ENCODE measurements around the gene FILIP1L.

Gene FILIP1L

GRCh38 chr3:99980606-99981005 is 133.7 kb downstream of the FILIP1L start:
- no peak for TF ChIP-seq CTCF (IDR thresholded peaks at IDR 0.05; ENCODE audit: low read depth, low read length)
- no peak for DNase-seq (ENCODE audit: low read depth, low spot score)
- H3K4me3 ChIP-seq (ENCODE audit: low read depth, low read length) = no peak overlapping the region
- in situ Hi-C loops (cut with HindIII; ENCODE audit: low sequenced_read_pairs) = no loop called here

- DNase-seq (ENCODE audit: low read depth, low spot score) = no peak
- in situ Hi-C loops (cut with HindIII; ENCODE audit: low sequenced_read_pairs) = no loop called here
- no peak overlapping the region for H3K4me3 ChIP-seq (ENCODE audit: low read depth, low read length)
- TF ChIP-seq CTCF (IDR thresholded peaks at IDR 0.05; ENCODE audit: low read depth, low read length) = no peak
Measured at GRCh38 chr3:99978221-99978620, 136.1 kb downstream of the FILIP1L start.

DNA sequence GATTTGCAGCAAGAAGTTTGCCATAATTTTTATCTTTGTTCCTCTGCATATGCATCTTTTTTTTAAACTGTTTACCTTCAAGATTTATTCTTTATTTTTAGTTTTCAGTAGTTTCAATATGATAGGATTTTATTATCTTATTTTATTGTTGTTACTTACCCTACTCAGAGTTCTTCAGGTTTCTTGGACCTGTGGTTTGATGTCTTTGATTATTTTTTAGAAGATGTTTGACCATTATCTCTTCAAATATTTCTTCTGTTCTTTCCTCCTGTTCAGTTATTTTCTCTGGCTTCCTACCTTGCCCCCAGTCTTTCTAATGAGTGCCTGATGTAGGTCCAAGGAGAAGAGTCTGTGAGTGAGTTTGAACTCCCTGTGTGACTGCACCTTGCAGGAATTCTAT is 137.7 kb downstream of the FILIP1L start:
- in situ Hi-C loops (cut with HindIII; ENCODE audit: low sequenced_read_pairs) = no loop called here
- no peak overlapping the region for H3K4me3 ChIP-seq (ENCODE audit: low read depth, low read length)
- TF ChIP-seq CTCF (IDR thresholded peaks at IDR 0.05; ENCODE audit: low read depth, low read length) = no peak
- no peak for DNase-seq (ENCODE audit: low read depth, low spot score)

GRCh38 chr3:99974989-99975388 is 139.3 kb downstream of the FILIP1L start:
- no peak for TF ChIP-seq CTCF (IDR thresholded peaks at IDR 0.05; ENCODE audit: low read depth, low read length)
- in situ Hi-C loops (cut with HindIII; ENCODE audit: low sequenced_read_pairs) = no loop called here
- DNase-seq (ENCODE audit: low read depth, low spot score) = no peak
- no peak overlapping the region for H3K4me3 ChIP-seq (ENCODE audit: low read depth, low read length)

DNA sequence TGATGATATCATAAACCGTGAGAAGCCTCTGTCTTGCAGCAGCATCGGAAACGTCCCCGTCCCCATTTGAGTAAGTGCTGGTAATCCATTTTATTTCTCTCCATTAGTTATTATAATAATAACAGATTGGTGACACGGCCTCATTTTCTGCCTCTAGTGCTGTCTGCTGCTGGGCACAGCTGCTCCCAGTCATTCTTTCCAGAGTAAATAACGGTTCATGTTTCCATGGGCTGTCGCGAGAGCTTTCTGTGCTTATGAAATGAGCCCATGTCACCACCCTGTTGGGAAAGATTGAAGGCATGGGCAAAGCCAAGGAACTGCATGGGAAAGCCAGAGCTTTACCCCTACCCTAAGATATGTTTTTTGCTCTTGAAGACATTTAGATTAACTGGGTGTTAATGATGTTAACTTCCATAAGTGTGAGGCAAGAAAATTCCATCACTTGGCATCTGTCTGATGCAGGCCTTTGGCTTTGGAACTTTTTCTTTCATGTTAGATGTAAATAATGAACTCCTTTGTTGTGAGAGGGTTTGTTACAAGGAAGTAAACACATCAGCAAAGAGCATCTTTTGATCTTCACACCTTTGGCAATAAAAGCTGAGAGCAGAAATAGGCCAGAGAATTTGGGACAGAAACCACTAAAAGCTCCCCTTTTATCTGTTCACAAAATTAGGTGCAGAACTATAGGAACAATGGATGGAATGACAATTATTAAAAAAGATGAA is 141.8 kb downstream of the FILIP1L start:
- H3K4me3 ChIP-seq (ENCODE audit: low read depth, low read length) = no peak overlapping the region
- no peak for TF ChIP-seq CTCF (IDR thresholded peaks at IDR 0.05; ENCODE audit: low read depth, low read length)
- in situ Hi-C loops (cut with HindIII; ENCODE audit: low sequenced_read_pairs) = no loop called here
- DNase-seq (ENCODE audit: low read depth, low spot score) = no peak

- TF ChIP-seq CTCF (IDR thresholded peaks at IDR 0.05; ENCODE audit: low read depth, low read length) = no peak
- DNase-seq (ENCODE audit: low read depth, low spot score) = no peak
- in situ Hi-C loops (cut with HindIII; ENCODE audit: low sequenced_read_pairs) = no loop called here
- H3K4me3 ChIP-seq (ENCODE audit: low read depth, low read length) = no peak overlapping the region
Measured at GRCh38 chr3:99971761-99972160, 142.5 kb downstream of the FILIP1L start.
